LNCaP clone FGC (cell line): ENCODE data around the gene C17orf50.

Experiments used
- DNase-seq: peaks from one replicate; pipeline ENCODE4 v3.0.0-alpha.2; 2011; ENCODE audit warnings: low read depth
- H3K4me3 ChIP-seq: 2 replicates; pipeline ENCODE4 v1.5.1; 2011; ENCODE audit warnings: mild to moderate bottlenecking, low read depth, low read length, control low read depth
- CTCF ChIP-seq: IDR thresholded peaks from 2 replicates; pipeline ENCODE4 v1.5.1; 2012; ENCODE audit warnings: mild to moderate bottlenecking; ENCODE audit not compliant: control insufficient read depth, insufficient read depth; ENCODE audit errors: extremely low read depth

The C17orf50 gene

GRCh38 chr17:35728551-35728950 is 32.1 kb upstream of the C17orf50 start:
- no peak for TF ChIP-seq CTCF
- H3K4me3 ChIP-seq = no peak overlapping the region
- DNase-seq = no peak

- no peak overlapping the region for H3K4me3 ChIP-seq
- DNase-seq = no peak
- no peak for TF ChIP-seq CTCF
Measured at GRCh38 chr17:35729405-35729833, 31.3 kb upstream of the C17orf50 start.

- H3K4me3 ChIP-seq = no peak overlapping the region
- DNase-seq = no peak
- no peak for TF ChIP-seq CTCF
Measured at GRCh38 chr17:35730400-35731005, 30.2 kb upstream of the C17orf50 start.

GRCh38 chr17:35731239-35731916 is 29.3 kb upstream of the C17orf50 start, which contains the start of gene RASL10B:
RASL10B (plus strand) TSS chr17:35731639; CDS start chr17:35735185, 3,546 bp downstream.
- H3K4me3 ChIP-seq = peak within 1 kb of the TSS; percentile 41
- DNase-seq = no peak
- TF ChIP-seq CTCF = no peak

GRCh38 chr17:35731917-35732805 is 28.5 kb upstream of the C17orf50 start:
- no peak for DNase-seq
- H3K4me3 ChIP-seq = peak overlapping the region; percentile 41
- no peak for TF ChIP-seq CTCF

GRCh38 chr17:35732806-35733136 is 27.9 kb upstream of the C17orf50 start:
- no peak for TF ChIP-seq CTCF
- no peak overlapping the region for H3K4me3 ChIP-seq
- DNase-seq = no peak
